Left lung (tissue), 10 donors: ENCODE data around the gene NEB. TPM values are rescaled to one million over a fixed set of nuclear protein-coding genes. Genes with fewer than 3 reads are reported as not detected.

Source experiments
- ATAC-seq: fragments of 200-7000 bp; cut with Tn5 transposase; one replicate; pipeline ENCODE4 v1.9.1; 2020; ENCODE audit warnings: moderate library complexity
- DNase-seq, 4 donors: peaks; one replicate each; pipeline ENCODE4 v3.0.0-alpha.2; 2013 to 2020
- H3K27ac ChIP-seq, 2 donors: fragments of 200-600 bp; sonication (generic) in 1 of 2; one replicate each; pipeline versions ENCODE4 v1.5.0 to v1.8.0; 2020 to 2021
- H3K27me3 ChIP-seq, 2 donors: fragments of 200-600 bp; sonication (generic) in 1 of 2; one replicate each; pipeline versions ENCODE4 v1.5.0 to v1.8.0; 2020 to 2021
- H3K36me3 ChIP-seq, 2 donors: fragments of 200-600 bp; sonication (generic) in 1 of 2; one replicate each; pipeline versions ENCODE4 v1.5.0 to v1.8.0; 2020 to 2021
- H3K4me1 ChIP-seq, 2 donors: fragments of 200-600 bp; one replicate each; pipeline ENCODE4 v1.8.0; 2021
- H3K4me3 ChIP-seq, 2 donors: fragments of 200-600 bp; sonication (generic) in 1 of 2; one replicate each; pipeline versions ENCODE4 v1.5.0 to v1.8.0; 2020 to 2021; ENCODE audit warnings: mild to moderate bottlenecking in 1 of 2
- H3K9me3 ChIP-seq, 2 donors: fragments of 200-600 bp; sonication (generic) in 1 of 2; one replicate each; pipeline versions ENCODE4 v1.5.0 to v1.8.0; 2020 to 2021
- intact Hi-C, 2 donors: fragments of 100-400 bp; cut with DNase I; formaldehyde crosslinking; loops; one replicate each; pipeline versions ENCODE4 v1.11.2 to v1.14.2; 2022
- polyA plus RNA-seq, 6 donors: library from polyadenylated mRNA; unstranded; fragments of 120-200 nt; gene quantifications; one replicate each; pipeline ENCODE4 v1.2.1, GENCODE V29; 2013; ENCODE audit not compliant: insufficient read length in 6 of 6
- total RNA-seq, 2 donors: library from RNA; stranded (reverse); fragmentation: NEBNext Ultra II Directional; extraction: Animal tissue kit (Norgen Biotek cat#: 25700); gene quantifications; one replicate each; pipeline ENCODE4 v1.2.1, GENCODE V29; 2021
- TF ChIP-seq, protein P1 (sequence below), 2 donors: fragments of 200-600 bp; sonication (generic) in 1 of 2; IDR thresholded peaks; one replicate each; pipeline versions ENCODE4 v1.5.0 to v1.8.0; 2021; ENCODE audit warnings: antibody characterized with exemption in 2 of 2
- donor health status: DM: no; HTN: yes; CAD: no.
- donor health status: DM: no; HTN: no; CAD: no.

The NEB gene
- total and polyA plus RNA-seq, 8 donors = 1.3 to 9.7 (median 6.6) TPM

DNA sequence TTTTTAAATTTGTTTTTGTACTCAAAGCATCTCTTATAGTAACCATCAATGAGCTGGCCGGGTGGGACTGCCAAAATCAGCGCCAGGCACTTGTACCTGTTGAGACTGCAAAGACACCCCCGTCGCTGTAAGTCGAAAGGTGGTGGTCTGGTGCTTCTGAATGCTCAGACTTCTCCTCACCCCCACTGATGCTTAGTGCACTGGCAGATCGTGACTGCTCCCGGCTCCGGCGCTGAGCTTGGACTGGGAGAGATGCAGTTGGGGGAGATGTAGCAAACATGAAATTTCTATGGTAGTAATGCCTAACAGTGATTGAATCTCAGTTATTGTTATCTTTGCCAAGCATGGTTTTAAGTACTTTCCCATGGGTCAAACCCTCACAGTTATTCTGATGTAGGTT lies 244.0 kb downstream of the NEB start:
- Histone ChIP-seq H3K27me3 (no peaks in the 10 kb centered on the region), H3K4me3 (no peak overlapping the region), H3K36me3 (peaks cover 0 to 9% of the 10 kb centered on the region in 2 donors), H3K27ac (no peak overlapping the region), H3K4me1 (no peaks in the 10 kb centered on the region), H3K9me3 (no peaks in the 10 kb centered on the region)
- TF ChIP-seq, protein P1, sequence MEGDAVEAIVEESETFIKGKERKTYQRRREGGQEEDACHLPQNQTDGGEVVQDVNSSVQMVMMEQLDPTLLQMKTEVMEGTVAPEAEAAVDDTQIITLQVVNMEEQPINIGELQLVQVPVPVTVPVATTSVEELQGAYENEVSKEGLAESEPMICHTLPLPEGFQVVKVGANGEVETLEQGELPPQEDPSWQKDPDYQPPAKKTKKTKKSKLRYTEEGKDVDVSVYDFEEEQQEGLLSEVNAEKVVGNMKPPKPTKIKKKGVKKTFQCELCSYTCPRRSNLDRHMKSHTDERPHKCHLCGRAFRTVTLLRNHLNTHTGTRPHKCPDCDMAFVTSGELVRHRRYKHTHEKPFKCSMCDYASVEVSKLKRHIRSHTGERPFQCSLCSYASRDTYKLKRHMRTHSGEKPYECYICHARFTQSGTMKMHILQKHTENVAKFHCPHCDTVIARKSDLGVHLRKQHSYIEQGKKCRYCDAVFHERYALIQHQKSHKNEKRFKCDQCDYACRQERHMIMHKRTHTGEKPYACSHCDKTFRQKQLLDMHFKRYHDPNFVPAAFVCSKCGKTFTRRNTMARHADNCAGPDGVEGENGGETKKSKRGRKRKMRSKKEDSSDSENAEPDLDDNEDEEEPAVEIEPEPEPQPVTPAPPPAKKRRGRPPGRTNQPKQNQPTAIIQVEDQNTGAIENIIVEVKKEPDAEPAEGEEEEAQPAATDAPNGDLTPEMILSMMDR (IDR thresholded peaks at IDR 0.05) = no peak
- intact Hi-C loops = no loop called here
- DNase-seq = peak in 1 of 4 donors; percentile 61
- no peak for ATAC-seq

DNA sequence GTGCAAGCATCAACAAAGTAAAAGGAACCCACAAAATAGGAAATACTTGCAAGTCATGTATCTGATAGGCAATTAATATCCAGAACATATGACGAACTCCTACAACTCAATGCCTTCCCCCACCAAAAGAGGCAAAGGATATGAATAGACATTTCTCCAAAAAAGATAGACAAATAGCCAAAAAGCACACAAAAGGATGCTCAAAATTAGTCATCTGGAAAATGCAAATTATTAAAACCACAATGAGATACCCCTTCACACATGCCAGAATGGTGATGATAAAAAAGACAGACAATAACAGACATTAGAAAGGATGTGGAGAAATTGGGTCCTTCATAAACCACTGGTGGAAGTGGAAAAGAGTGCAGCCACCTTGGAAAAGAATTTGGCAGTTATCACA lies 248.2 kb downstream of the NEB start:
- H3K27ac ChIP-seq = no peak overlapping the region
- H3K36me3 ChIP-seq = peaks cover 0 to 43% of the 10 kb centered on the region in 2 donors
- no peak overlapping the region for H3K4me3 ChIP-seq
- H3K9me3 ChIP-seq = no peaks in the 10 kb centered on the region
- no peak for DNase-seq
- no peaks in the 10 kb centered on the region for H3K27me3 ChIP-seq
- TF ChIP-seq, protein P1 (IDR thresholded peaks at IDR 0.05) = no peak
- no peak for ATAC-seq
- H3K4me1 ChIP-seq = no peaks in the 10 kb centered on the region
- intact Hi-C loops = no loop called here

DNA sequence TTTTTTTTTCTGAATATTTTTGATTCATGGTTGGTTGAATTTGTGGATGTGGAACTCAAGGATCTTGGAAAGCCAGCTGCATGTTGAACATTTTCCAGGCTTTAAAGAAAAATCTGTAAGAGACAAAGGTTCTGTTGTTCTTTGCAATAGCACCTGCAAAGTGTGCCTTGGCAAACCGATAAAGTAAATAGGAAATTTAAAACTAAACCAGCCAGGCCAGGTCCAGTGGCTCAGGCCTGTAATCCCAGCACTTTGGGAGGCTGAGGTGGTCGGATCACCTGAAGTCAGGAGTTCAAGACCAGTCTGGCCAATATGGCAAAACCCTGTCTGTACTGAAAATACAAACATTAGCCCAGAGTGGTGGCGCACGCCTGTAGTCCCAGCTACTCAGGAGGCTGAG lies 250.2 kb downstream of the NEB start:
- no peak overlapping the region for H3K27ac ChIP-seq
- no peak overlapping the region for H3K4me3 ChIP-seq
- H3K9me3 ChIP-seq = no peaks in the 10 kb centered on the region
- ATAC-seq (no peak), DNase-seq (no peak)
- TF ChIP-seq, protein P1 (IDR thresholded peaks at IDR 0.05) = no peak
- H3K4me1 ChIP-seq = no peaks in the 10 kb centered on the region
- no peaks in the 10 kb centered on the region for H3K27me3 ChIP-seq
- peaks cover 0 to 43% of the 10 kb centered on the region in 2 donors for H3K36me3 ChIP-seq
- intact Hi-C loops = no loop called here

DNA sequence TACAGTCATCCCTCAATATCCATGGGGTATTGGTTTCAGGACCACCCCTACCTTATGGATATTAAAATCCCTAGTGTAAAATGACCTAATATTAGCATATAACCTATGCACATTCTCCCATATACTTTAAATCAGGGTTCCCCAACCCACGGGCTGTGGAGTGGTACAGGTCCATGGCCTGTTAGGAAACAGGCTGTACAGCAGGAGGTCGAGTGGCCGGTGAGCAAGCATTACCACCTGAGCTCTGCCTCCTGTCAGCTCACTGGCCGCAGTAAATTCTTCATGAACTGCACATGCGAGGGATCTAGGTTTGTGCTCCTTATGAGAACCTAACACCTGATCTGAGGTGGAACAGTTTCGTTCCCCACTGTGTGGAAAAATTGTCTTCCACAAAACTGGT lies 250.7 kb downstream of the NEB start:
- DNase-seq (no peak), ATAC-seq (no peak)
- no peaks in the 10 kb centered on the region for H3K9me3 ChIP-seq
- peaks cover 0 to 43% of the 10 kb centered on the region in 2 donors for H3K36me3 ChIP-seq
- no peak overlapping the region for H3K27ac ChIP-seq
- TF ChIP-seq, protein P1 (IDR thresholded peaks at IDR 0.05) = no peak
- H3K4me3 ChIP-seq = no peak overlapping the region
- intact Hi-C loops = no loop called here
- no peaks in the 10 kb centered on the region for H3K4me1 ChIP-seq
- no peaks in the 10 kb centered on the region for H3K27me3 ChIP-seq

DNA sequence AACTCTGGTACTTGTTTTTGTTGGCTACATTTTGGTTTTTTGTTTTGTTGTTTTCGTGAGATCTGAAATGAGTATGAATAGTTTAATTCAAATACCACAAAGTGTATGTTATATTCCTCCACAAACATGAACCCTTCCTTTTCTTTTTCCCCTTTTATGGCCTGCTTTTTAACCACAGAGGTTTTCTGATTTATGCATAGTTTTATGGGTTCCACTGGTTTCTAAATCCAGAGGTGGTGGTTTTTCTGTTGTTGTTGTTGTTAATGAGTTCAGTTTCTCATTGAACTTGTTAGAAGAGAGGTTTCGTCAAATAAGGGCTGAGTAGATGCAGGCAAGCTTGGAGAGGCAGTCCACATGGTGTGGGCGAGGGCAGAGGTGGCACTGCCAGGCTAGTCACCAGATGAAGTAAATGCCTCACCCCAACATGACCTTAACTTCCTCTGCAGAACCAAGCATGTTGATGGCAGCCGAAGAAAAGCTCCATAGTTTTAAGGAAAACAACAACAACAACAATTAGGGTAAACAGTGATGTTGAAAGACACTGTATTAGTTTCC lies 252.0 kb downstream of the NEB start:
- Histone ChIP-seq H3K4me3 (no peak overlapping the region), H3K36me3 (peaks cover 0 to 53% of the 10 kb centered on the region in 2 donors), H3K9me3 (no peaks in the 10 kb centered on the region), H3K27me3 (no peaks in the 10 kb centered on the region), H3K27ac (no peak overlapping the region), H3K4me1 (no peaks in the 10 kb centered on the region)
- DNase-seq = no peak
- intact Hi-C loops = no loop called here
- no peak for ATAC-seq
- TF ChIP-seq, protein P1 (IDR thresholded peaks at IDR 0.05) = no peak
